ENCODE data around the gene FMNL3. TPM values are rescaled to one million over a fixed set of nuclear protein-coding genes. Genes with fewer than 3 reads are reported as not detected.

Gene FMNL3, protein sequence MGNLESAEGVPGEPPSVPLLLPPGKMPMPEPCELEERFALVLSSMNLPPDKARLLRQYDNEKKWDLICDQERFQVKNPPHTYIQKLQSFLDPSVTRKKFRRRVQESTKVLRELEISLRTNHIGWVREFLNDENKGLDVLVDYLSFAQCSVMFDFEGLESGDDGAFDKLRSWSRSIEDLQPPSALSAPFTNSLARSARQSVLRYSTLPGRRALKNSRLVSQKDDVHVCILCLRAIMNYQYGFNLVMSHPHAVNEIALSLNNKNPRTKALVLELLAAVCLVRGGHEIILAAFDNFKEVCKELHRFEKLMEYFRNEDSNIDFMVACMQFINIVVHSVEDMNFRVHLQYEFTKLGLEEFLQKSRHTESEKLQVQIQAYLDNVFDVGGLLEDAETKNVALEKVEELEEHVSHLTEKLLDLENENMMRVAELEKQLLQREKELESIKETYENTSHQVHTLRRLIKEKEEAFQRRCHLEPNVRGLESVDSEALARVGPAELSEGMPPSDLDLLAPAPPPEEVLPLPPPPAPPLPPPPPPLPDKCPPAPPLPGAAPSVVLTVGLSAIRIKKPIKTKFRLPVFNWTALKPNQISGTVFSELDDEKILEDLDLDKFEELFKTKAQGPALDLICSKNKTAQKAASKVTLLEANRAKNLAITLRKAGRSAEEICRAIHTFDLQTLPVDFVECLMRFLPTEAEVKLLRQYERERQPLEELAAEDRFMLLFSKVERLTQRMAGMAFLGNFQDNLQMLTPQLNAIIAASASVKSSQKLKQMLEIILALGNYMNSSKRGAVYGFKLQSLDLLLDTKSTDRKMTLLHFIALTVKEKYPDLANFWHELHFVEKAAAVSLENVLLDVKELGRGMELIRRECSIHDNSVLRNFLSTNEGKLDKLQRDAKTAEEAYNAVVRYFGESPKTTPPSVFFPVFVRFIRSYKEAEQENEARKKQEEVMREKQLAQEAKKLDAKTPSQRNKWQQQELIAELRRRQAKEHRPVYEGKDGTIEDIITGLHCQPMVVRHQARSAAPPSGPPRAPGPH
- total RNA-seq, result 1 to 10 TPM; 3.2 to 8.4 (median 6.7) TPM

DNA sequence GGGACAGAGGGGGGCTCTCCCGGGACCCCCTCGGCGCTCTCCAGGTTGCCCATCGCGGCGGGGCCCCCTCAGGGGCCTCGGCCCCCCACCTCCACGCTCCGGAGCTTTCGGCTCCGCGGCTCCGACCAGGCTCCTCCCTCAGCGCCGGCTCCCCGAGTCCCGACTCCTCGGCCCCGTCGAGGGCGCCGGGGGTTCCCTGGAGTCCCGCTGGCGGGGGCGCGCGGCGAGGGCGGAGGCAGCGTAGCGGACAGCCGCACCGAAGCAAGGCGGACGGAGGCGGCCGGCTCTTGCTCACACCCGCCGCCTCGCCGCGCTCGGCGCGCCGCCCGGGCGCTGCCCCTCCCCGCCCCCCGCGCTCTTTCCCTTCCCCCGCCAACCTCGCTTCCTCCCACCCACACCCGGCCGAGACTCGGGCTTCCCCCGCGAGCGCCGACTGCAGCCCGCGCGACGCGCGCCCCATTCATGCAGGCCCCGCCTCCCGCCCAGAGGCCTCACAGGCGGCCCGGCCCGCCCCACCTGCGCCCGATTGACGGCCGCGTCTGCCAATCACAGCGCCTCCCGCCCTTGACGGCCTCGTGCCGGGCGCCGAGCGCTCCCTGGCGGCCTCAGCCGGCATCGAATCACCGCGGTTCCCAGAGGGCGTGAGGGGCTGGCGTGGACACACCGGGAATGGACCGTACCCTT is at the start of gene FMNL3:
Gene FMNL3, minus strand, starts transcription at position 278 of the 684 bp plus-strand sequence. Its CDS starts 225 bp downstream, at position 53.
- WGBS, result 0% methylated on average over 17 of the region's 93 CpGs
- Histone ChIP-seq H3K4me1 (peaks cover 35% of the 10 kb centered on the region), H3K27ac (peak within 1 kb of the TSS; percentile 85), H3K27me3 (no peaks in the 10 kb centered on the region), H3K9me3 (no peaks in the 10 kb centered on the region), H3K4me3 (peak within 1 kb of the TSS; percentile 67), H3K36me3 (no peaks in the 10 kb centered on the region)
- peak; percentile 97 for DNase-seq (ENCODE audit: low spot score in 2 of 2)
- TF ChIP-seq POLR2AphosphoS5 (IDR thresholded peaks at IDR 0.05) (peak in 2 of 3 donors; percentile 74 to 91), EP300 (IDR thresholded peaks at IDR 0.05) (no peak), POLR2A (IDR thresholded peaks at IDR 0.05) (peak in 1 of 2 donors; percentile 13)
- TF ChIP-seq, protein P1, sequence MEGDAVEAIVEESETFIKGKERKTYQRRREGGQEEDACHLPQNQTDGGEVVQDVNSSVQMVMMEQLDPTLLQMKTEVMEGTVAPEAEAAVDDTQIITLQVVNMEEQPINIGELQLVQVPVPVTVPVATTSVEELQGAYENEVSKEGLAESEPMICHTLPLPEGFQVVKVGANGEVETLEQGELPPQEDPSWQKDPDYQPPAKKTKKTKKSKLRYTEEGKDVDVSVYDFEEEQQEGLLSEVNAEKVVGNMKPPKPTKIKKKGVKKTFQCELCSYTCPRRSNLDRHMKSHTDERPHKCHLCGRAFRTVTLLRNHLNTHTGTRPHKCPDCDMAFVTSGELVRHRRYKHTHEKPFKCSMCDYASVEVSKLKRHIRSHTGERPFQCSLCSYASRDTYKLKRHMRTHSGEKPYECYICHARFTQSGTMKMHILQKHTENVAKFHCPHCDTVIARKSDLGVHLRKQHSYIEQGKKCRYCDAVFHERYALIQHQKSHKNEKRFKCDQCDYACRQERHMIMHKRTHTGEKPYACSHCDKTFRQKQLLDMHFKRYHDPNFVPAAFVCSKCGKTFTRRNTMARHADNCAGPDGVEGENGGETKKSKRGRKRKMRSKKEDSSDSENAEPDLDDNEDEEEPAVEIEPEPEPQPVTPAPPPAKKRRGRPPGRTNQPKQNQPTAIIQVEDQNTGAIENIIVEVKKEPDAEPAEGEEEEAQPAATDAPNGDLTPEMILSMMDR (IDR thresholded peaks at IDR 0.05), result peak; percentile 97

DNA sequence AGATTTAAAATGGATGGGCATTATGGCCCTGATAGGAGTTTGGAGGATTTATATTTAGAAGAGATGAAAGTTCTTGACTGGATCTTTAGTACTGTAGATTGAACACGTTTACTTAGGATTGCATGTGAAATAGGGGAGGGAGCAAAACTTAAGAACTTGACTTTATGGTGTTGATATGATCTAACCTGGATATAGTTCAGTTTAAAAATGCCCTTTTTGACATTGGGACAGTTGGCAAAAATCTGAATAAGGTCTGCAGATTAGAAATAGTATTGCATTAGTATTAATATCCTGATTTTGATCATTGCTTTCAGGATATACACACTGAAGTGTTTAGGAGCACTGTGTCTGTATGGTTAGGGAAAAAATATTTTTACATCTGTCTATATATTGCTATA is 43.8 kb upstream of the FMNL3 start:
- H3K27ac ChIP-seq, result no peak overlapping the region
- 23% methylated on average over 1 of the region's 1 CpG for WGBS
- peaks cover 52% of the 10 kb centered on the region for H3K4me1 ChIP-seq
- TF ChIP-seq, protein P1 (IDR thresholded peaks at IDR 0.05), result no peak
- TF ChIP-seq EP300 (IDR thresholded peaks at IDR 0.05), result no peak
- no peak for TF ChIP-seq POLR2A (IDR thresholded peaks at IDR 0.05)
- TF ChIP-seq POLR2AphosphoS5 (IDR thresholded peaks at IDR 0.05), result no peak
- H3K36me3 ChIP-seq, result peaks cover 34% of the 10 kb centered on the region
- no peaks in the 10 kb centered on the region for H3K9me3 ChIP-seq
- no peak for DNase-seq (ENCODE audit: low spot score in 2 of 2)
- H3K4me3 ChIP-seq, result no peak overlapping the region
- H3K27me3 ChIP-seq, result no peaks in the 10 kb centered on the region

DNA sequence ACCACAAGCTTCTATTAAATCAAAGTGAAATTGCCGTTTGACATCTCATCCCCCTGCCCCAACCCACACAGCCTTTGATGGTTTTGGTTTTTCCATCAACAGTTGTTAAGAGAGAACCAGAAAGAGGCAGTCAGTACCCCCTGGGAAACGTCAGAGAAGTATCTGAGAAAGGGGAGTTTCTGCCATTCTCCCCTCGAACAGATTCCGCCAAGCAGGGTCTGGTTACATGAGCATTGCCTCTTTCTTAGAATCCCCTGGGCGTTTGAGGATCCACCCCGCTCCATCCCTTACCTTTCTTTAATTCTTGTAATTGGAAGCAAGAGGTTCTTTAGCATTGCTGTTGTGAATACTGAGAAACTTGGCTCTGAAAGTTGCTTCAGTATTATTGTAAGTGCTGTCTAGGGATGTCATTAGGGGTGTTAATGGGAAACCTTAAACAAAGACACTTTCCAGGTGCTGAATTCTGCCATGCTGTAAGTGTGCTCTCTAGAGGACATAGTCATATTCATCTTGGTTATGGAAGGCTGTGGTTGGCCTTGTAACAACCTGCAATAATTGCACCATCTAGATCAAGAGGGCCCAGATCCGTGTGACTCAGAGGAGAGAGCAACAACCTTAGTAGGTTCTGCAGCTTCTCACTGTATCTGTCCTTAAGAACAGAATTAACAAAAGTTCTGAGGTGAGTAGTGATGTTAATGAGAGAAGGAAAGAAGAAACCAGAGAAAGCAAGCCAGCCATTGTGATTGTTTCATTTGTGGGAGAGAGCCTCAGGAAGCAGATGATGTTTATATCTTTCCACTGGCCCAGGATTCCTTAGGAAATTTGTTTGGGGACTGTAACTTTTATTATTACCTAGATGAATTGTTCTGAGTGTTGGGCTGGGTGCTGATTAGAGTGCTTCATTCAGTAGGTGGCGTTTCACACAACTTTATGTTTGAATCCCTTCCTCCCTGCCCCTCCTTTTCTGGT is 43.1 kb upstream of the FMNL3 start:
- DNase-seq (ENCODE audit: low spot score in 2 of 2), result no peak
- Histone ChIP-seq H3K27ac (no peak overlapping the region), H3K27me3 (no peaks in the 10 kb centered on the region), H3K4me1 (peaks cover 57% of the 10 kb centered on the region), H3K36me3 (peaks cover 27% of the 10 kb centered on the region), H3K9me3 (no peaks in the 10 kb centered on the region), H3K4me3 (no peak overlapping the region)
- TF ChIP-seq EP300 (IDR thresholded peaks at IDR 0.05) (no peak), POLR2AphosphoS5 (IDR thresholded peaks at IDR 0.05) (no peak), POLR2A (IDR thresholded peaks at IDR 0.05) (no peak)
- TF ChIP-seq, protein P1 (IDR thresholded peaks at IDR 0.05), result no peak
- 66% methylated on average over 8 of the region's 8 CpGs for WGBS

DNA sequence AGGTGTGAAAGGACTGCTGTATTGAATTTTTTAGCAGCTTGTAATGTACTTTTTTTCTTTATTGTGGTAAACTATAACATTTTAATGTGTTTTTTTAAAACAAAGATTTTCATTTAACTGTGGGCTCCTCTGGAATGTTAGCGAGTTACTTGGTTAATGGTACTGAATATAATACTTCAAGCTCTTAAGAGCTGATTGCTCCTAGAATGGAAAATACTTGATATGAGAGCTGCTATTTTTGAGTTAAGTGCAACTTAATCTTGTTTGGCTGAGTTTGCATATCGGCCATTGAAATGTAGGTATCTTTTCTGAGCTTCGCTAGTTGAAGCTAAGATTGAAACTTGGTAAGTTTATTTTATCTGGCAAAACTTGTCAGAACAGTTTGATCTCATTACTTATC is 41.6 kb upstream of the FMNL3 start:
- Histone ChIP-seq H3K9me3 (no peaks in the 10 kb centered on the region), H3K4me1 (peaks cover 72% of the 10 kb centered on the region), H3K27me3 (no peaks in the 10 kb centered on the region), H3K4me3 (no peak overlapping the region), H3K27ac (no peak overlapping the region), H3K36me3 (peaks cover 12% of the 10 kb centered on the region)
- TF ChIP-seq EP300 (IDR thresholded peaks at IDR 0.05) (no peak), POLR2AphosphoS5 (IDR thresholded peaks at IDR 0.05) (no peak), POLR2A (IDR thresholded peaks at IDR 0.05) (no peak)
- TF ChIP-seq, protein P1 (IDR thresholded peaks at IDR 0.05), result no peak
- WGBS, result 59% methylated on average over 3 of the region's 3 CpGs
- no peak for DNase-seq (ENCODE audit: low spot score in 2 of 2)
